ENCODE results near the gene SLC29A1.
A peak's percentile ranks its signal among the peaks of the same experiment; 100 is the strongest.
"Not testable (repeated sequence)": the region's sequence is repeated elsewhere in the genome, so short reads cannot be mapped to it uniquely, and the experiment has no call there.

The SLC29A1 gene

DNA sequence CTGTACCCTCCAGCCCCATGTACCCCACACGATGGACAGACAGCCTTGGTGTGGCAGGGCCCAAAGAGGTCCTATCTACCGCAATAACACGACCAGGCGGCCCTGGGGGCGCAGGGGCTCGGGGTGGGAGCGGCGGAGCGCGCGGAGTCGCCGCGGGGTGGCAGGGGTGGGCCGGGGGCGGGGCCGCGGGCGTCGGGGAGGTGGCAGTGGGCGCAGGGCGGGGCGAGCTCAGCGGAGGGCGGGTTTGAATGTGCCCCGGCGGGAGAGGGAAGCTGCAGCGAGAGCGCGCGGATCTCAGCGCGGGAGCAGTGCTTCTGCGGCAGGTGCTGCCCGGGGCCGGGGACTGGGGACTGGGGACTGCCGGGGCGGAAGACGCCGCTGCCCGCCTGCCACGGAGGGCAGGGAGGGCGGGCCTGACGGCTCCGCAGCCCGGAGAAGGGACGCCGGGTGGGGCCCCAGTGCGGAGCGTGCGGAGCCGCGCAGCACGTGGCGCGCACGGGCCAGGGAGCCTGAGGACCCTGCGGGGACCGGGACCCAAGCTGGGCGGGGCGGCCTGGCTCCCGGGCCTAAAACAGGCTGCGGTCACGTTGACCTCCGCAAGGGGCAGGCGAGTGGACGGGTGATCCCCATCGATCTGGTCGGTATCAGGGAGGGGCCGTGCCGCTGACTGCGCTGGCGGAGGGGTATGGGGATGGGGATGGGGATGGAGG lies at the start of gene SLC29A1:
Gene SLC29A1, plus strand, starts transcription at position 277 of the 710 bp plus-strand sequence. CDS start 3,719 bp downstream, outside the sequence.
- DNase-seq = peak; percentile 92

GRCh38 chr6:44176130-44176761 lies 47.1 kb upstream of the SLC29A1 start:
- DNase-seq = no peak

DNA sequence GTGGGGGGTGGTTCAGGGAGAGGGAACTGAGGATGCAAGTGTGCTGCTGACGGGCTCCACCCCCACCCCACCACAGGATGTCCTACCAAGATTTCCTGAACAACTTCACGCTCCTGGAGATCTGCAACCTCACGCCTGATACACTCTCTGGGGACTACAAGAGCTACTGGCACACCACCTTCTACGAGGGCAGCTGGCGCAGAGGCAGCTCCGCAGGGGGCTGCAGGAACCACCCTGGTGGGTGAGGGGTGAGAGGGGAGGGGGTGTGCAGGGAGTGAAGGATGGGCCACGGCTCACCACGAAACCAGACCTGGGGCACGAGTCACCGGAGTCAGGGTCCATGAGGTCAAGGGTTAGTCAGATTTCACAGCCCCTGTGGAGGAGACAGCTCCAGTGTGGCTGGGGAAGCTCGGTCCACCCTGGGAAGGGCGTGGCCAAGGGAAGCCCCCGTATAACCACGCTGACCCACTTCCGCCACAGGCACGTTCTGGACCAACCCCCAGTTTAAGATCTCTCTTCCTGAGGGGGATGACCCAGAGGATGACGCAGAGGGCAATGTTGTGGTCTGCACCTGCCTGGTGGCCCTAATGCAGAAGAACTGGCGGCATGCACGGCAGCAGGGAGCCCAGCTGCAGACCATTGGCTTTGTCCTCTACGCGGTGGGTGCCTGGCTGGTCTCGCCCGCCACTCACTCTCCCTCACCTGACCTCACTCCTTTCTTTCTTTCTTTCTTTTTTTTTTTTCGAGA lies 46.5 kb upstream of the SLC29A1 start:
- DNase-seq = peak; percentile 35

DNA sequence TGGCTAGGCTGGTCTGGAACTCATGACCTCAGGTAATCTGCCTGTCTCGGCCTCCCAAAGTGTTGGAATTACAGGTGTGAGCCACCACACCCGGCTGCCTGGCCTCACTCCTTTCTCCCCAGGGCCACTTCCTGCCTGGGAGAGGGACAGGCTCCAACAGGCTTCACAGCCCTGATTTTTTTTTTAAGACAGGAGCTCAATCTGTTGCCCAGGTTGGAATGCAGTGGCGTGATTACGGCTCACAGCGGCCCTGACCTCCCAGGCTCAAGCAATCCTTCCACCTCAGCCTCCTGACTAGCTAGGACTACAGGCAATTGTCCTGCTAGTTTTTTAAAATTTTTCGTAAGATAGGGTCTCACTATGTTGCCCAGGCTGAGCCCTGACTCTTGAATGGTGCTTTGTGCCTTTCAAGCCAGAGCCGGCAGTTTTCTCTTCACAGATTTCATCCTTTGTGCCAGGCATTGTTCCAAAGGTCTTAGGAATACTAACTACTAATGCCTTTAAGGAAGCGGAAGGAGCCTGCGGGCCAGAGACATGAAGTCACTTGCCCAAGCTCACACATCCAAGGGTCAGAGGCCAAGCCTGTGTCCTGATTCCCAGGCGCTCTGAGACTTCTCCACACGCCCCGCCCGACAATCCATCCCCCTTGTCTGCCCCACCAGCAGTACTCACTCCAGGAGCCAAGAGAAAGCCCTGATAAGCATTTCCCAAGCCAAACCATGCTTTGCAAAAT lies 45.5 kb upstream of the SLC29A1 start:
- no peak for DNase-seq

- DNase-seq = no peak
These were observed 44.8 kb upstream of the SLC29A1 start for GRCh38 chr6:44178424-44179071.

DNA sequence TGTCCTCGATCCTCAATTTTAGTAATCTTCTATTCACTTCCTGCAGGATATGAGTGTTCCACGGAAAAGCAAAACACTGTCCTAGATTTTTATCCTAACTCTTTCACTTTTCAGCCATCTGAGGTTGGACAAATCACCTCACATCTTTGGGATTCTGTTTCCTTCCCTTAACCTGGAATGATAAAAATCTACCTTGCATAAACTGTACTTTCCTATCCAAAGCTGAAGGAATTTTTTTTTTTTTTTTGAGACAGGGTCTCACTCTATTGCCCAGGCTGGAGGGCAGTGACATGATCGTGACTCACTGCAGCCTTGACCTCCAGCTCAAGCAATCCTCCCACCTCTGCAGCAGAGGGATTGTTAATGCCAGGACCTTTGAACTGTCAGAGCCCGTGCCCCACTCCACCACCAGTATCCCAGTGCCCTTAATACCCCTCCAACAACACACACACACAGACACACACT lies 44.3 kb upstream of the SLC29A1 start:
- no peak for DNase-seq

- no peak for DNase-seq
These were observed 43.7 kb upstream of the SLC29A1 start for GRCh38 chr6:44179648-44180047.

GRCh38 chr6:44180406-44180805 lies 43.0 kb upstream of the SLC29A1 start:
- no peak for DNase-seq

DNA sequence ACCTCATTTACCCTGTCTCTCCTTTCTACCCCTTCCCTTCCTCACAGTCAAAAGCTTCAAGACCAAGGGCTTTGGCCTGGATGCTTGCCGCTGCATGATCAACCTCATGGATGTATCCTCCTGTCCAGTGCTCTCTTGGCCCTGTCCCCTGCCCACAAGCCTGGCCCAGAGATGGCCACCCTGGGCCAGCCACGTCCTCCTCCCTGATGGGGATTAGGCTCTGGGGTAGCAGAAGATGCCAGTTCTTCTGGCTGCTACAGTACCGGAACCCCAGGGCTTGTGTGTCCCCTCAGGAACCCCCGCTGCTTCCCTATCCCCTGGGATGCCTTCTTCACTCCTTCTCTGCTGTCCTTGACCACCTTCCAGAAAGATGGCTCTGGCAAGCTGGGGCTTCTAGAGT lies 42.5 kb upstream of the SLC29A1 start:
- no peak for DNase-seq

DNA sequence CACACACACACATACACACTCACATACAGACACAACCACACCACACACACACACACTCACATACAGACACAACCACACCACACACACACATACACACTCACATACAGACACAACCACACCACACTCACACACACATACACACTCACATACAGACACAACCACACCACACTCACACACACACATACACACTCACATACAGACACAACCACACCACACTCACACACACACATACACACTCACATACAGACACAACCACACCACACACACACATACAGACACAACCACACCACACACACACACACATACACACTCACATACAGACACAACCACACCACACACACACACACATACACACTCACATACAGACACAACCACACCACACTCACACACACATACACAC lies 41.6 kb upstream of the SLC29A1 start:
- DNase-seq = not testable (repeated sequence)

DNA sequence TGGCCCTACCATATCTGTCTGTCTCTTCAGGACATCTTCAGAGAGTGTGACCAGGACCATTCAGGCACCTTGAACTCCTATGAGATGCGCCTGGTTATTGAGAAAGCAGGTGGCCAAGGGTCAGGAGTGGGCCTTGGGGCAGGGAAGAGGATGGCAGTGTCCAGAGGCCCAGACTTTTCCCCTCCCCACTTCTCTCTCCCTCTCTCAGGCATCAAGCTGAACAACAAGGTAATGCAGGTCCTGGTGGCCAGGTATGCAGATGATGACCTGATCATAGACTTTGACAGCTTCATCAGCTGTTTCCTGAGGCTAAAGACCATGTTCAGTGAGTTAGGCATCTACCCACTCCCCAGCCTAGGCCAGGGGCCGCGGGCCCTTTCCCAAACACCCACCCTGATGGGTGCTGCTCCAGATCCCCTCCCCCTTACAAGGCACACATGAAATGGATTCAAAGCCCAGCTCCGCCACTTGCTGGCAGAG lies 40.4 kb upstream of the SLC29A1 start:
- DNase-seq = no peak

- no peak for DNase-seq
These were observed 39.6 kb upstream of the SLC29A1 start for GRCh38 chr6:44183783-44184182.

DNA sequence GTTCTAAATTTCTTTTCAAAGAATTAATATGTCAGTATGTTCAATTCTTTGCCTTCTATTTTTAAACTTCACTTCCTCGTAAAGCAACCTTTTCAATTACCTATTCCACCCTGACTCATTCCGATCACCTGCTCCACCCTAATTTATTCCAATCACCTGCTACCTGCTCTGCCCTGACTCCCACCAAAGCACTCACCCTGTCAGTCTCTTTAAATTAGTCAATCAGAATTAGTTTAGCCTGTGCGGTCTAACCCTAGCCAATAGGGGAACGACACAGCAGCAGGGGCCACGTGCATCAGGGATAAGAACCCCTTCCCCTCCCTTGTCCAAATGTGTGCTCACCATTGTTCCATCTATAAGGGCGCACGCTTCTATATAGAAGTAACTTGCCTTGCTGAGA lies 38.0 kb upstream of the SLC29A1 start:
- DNase-seq = not testable (repeated sequence)

DNA sequence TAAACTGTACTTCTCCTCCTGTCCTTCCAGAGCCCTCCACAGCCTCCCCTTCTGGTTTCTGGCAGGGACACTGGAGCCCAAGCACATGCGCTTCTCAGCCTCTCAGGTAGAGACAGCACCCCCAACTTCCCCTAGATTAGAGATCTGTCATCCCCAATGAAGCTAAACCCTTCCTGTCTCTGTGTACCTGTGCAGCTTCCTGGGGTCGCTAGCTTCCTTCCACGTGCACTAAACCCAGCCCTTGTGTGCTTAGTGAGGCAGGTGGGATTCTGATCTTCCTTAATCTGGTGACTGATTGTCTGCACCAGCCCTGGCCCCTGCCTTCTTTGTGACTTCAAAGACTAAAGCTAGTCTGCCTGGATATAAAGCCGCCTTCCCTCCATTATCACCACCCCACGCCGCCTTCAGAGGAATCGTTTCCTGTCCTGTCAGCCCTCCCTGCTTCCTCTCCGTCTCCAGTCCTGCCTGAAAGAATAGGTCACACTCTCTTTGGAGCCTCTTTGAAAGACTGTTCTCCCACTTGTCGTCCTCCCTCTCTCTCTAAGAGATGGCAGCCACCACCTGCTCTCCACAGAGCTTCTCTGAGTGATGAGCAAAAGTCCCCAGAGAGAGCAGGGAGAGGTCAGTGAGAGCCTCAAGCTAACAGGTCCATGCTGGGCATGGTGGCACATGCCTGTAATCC lies 37.3 kb upstream of the SLC29A1 start:
- no peak for DNase-seq

DNA sequence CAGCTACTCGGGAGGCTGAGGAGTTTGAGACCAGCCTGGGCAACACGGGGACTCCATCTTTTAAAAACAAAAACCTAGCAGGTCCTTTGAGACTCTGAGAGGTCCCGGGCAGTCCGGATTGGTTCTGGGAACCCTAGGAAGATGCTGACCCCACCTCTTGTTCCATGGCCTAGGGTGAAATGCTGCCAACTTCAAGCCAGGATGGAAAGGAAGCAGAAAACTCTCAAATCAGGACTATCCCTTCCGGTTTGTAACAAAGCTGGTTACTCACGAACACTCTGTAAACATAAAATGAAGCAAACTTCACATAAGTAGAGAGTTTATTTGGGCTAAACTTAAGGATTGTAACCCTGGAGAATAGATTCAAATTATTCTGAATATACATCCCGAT lies 36.8 kb upstream of the SLC29A1 start:
- DNase-seq = no peak

- no peak for DNase-seq
These were observed 34.6 kb upstream of the SLC29A1 start for GRCh38 chr6:44188819-44189218.

DNA sequence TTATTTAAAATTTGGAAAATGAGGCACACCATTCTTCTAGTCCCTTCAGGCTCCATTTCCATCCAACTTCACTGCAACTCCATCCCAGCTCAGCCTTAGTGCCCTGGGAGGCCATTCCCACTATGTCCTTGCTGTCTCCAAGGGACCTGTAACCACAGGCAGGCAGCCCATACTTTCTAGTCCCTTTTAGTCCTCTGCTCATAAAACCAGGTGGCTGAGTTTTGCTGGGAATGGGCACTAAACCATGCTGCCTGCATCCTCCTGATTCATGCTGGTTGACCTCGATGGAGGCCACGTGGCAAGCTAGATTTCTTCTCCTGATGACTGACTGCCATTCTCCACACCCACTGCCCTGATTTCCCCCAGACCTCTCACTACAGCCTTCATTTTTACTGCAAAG lies 34.1 kb upstream of the SLC29A1 start:
- no peak for DNase-seq

DNA sequence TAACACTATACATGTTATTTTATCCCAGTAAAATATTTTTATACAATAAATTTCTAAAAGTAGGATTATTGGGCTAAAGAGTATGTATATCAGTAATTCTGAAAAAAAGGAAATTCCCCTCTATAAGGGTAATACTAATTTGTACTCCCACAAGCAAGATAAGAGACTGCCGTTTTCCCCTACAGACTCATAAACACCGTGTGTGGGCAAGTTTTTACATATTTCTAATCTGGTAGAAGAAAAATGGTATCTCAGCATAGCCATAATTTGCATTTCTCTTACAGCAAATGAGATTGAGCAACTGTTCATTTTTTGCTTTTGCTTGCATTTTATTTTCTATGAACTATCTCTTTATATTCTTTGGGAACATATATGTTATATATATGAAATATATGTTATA lies 32.7 kb upstream of the SLC29A1 start:
- DNase-seq = peak; percentile 57

DNA sequence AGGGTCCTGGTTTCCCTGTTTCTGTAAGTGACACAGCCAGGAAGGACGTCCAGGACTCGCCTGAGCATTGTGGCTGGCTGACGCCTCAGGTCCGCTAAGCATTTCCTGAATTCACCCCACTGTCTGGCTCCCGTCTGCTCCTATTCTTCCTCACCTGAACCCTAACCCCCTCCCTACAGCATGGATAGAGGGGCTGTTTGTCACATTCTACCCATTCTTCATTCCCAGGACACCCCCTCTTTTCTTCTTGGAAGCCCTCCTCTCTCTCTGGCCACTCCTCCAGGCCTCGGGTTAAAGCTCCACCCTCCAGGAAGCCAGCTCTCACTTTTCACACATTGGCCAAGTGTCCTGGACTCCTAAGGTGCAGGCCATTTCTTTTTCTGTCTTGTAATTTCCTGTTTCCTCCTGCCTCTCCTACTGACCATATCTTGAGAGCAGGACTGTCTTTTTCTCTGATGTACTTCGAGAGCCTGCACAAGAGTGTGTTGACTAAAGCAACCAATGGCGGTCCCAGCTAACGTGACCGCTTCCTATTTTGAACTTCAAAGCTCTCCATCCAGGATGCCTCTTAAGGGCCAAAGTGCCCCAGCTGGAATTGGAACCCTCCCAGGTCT lies 30.9 kb upstream of the SLC29A1 start:
- DNase-seq = peak; percentile 45

- DNase-seq = no peak
These were observed 30.0 kb upstream of the SLC29A1 start for GRCh38 chr6:44193307-44193910.

- DNase-seq = no peak
These were observed 29.1 kb upstream of the SLC29A1 start for GRCh38 chr6:44194326-44194725.

Measured in hematopoietic multipotent progenitor cell treated with erythropoietin and hydrocortisone succinate and interleukin-3 and kit ligand, for 6 days (in vitro differentiated cells).